H1 (cell line): ENCODE measurements around the gene CDC26. TPM values are rescaled to one million over a fixed set of nuclear protein-coding genes. Genes with fewer than 3 reads are reported as not detected.

Source experiments
- ATF2 ChIP-seq: IDR thresholded peaks from 2 replicates; pipeline ENCODE4 v1.6.1; 2012; ENCODE audit warnings: low read length, inconsistent platforms
- EGR1 ChIP-seq: IDR thresholded peaks from 2 replicates; pipeline ENCODE4 v1.6.1; 2011; ENCODE audit warnings: low read depth, low read length, borderline replicate concordance
- TAF7 ChIP-seq: optimal IDR thresholded peaks from 2 replicates; pipeline ENCODE3; 2011; ENCODE audit warnings: low read depth, mild to moderate bottlenecking, inconsistent platforms, low read length, moderate library complexity, borderline replicate concordance
- polyA plus RNA-seq, 7 experiments: library from polyadenylated mRNA; depleted of rRNA in 3 of 7; stranded (reverse) in 5 of 7; unstranded in 2 of 7; fragments of >200 nt in 5 of 7; fragments of 200-250 nt in 2 of 7; gene quantifications; 1 replicate in 5 of 7; 2 replicates in 1 of 7; 4 replicates in 1 of 7; pipeline versions ENCODE4 v1.2.1 to v1.2.3, GENCODE V29; 2011 to 2013; ENCODE audit warnings: missing spikeins in 2 of 7, mixed read lengths in 2 of 7
- total RNA-seq: library from RNA; stranded (reverse); fragmentation: NEBNext Ultra II Directional; extraction: Animal tissue kit (Norgen Biotek cat#: 25700); gene quantifications from 2 replicates; pipeline ENCODE4 v1.2.1, GENCODE V29; 2021
- TF ChIP-seq, protein P1 (sequence below): IDR thresholded peaks from 2 replicates; pipeline ENCODE4 v1.6.1; 2011; ENCODE audit warnings: low read depth, mild to moderate bottlenecking, low read length; ENCODE audit not compliant: insufficient read depth

CDC26 gene
- total and polyA plus RNA-seq, 2 of the 8 experiments (the other 6 are each of a cell fraction or from before 2014, with no cell fraction given), result 31.5 to 41.9 TPM

- TF ChIP-seq EGR1, result no peak
- no peak for TF ChIP-seq ATF2
- TF ChIP-seq, protein P1, sequence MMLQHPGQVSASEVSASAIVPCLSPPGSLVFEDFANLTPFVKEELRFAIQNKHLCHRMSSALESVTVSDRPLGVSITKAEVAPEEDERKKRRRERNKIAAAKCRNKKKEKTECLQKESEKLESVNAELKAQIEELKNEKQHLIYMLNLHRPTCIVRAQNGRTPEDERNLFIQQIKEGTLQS, result no peak
- no peak for TF ChIP-seq TAF7
- TF ChIP-seq, all 59 proteins: peak for 0
These were observed 22.9 kb upstream of the CDC26 start (continued) for GRCh38 chr9:113298311-113298710.
